Right ventricle myocardium superior (tissue), 1 donor: ENCODE data around the gene MFSD12. TPM values are rescaled to one million over a fixed set of nuclear protein-coding genes. Genes with fewer than 3 reads are reported as not detected.

Experiments used
- ATAC-seq: fragments of 200-7000 bp; cut with Tn5 transposase; one replicate; pipeline ENCODE4 v1.9.1; 2020; ENCODE audit warnings: mild to moderate bottlenecking; ENCODE audit not compliant: poor library complexity
- DNase-seq: peaks from one replicate; pipeline ENCODE4 v3.0.0-alpha.2; 2020
- intact Hi-C: fragments of 100-400 bp; cut with DNase I; formaldehyde crosslinking; loops from one replicate; pipeline ENCODE4 v1.11.2; 2022
- long read RNA-seq: library from polyadenylated mRNA; unstranded; transcript quantifications from one replicate; pipeline ENCODE4 v2.0.0, GENCODE V29; 2021
- total RNA-seq: library from RNA; stranded (reverse); fragmentation: NEBNext Ultra II Directional; extraction: Animal tissue kit (Norgen Biotek cat#: 25700); gene quantifications from one replicate; pipeline ENCODE4 v1.2.1, GENCODE V29; 2021
- donor health status: DM: no; HTN: yes; CAD: no; lungs with severe emphysema.

The MFSD12 gene
- total RNA-seq = 21.7 TPM
- long read RNA-seq, transcript MFSD12-201 (10 exons, 2,124 nt) = major isoform, 11 of 40 reads
- long read RNA-seq, partial matches to known transcripts = 6 of 40 reads
- long read RNA-seq, other reads (novel, unspliced or antisense) = 21 of 40 reads

GRCh38 chr19:3557461-3558248 lies at the start of gene MFSD12:
TSS of gene MFSD12 (minus strand) at chr19:3557586. CDS start at chr19:3557403, 183 bp downstream.
- ATAC-seq (peak; percentile 99), DNase-seq (peak; percentile 97)
- intact Hi-C loops = no loop called here

- intact Hi-C loops = no loop called here
- ATAC-seq = peak; percentile 78
- DNase-seq = peak; percentile 90
Measured at GRCh38 chr19:3606690-3607289, 49.4 kb upstream of the MFSD12 start, which contains the start of gene TBXA2R. TSS of gene TBXA2R (minus strand) at chr19:3606875. CDS start at chr19:3600634, 6,241 bp downstream.

- intact Hi-C loops = no loop called here
- DNase-seq (no peak), ATAC-seq (peak; percentile 13)
Measured at GRCh38 chr19:3606174-3606689, 48.8 kb upstream of the MFSD12 start.

- DNase-seq (no peak), ATAC-seq (no peak)
- intact Hi-C loops = no loop called here
Measured at GRCh38 chr19:3605770-3606169, 48.4 kb upstream of the MFSD12 start.

GRCh38 chr19:3605361-3605760 lies 48.0 kb upstream of the MFSD12 start:
- intact Hi-C loops = no loop called here
- DNase-seq (no peak), ATAC-seq (no peak)

GRCh38 chr19:3604987-3605343 lies 47.6 kb upstream of the MFSD12 start:
- intact Hi-C loops = no loop called here
- DNase-seq (no peak), ATAC-seq (no peak)

GRCh38 chr19:3604227-3604986 lies 47.0 kb upstream of the MFSD12 start:
- DNase-seq (no peak), ATAC-seq (no peak)
- intact Hi-C loops = no loop called here

- intact Hi-C loops = no loop called here
- DNase-seq (no peak), ATAC-seq (no peak)
Measured at GRCh38 chr19:3603121-3603811, 45.9 kb upstream of the MFSD12 start.

GRCh38 chr19:3601021-3601420 lies 43.6 kb upstream of the MFSD12 start:
- ATAC-seq (no peak), DNase-seq (no peak)
- intact Hi-C loops = no loop called here

- ATAC-seq = no peak
- DNase-seq = no peak
- intact Hi-C loops = no loop called here
Measured at GRCh38 chr19:3599776-3600187, 42.4 kb upstream of the MFSD12 start.

- no peak for DNase-seq
- no peak for ATAC-seq
- intact Hi-C loops = no loop called here
Measured at GRCh38 chr19:3595521-3596061, 38.2 kb upstream of the MFSD12 start.

- ATAC-seq (no peak), DNase-seq (no peak)
- intact Hi-C loops = no loop called here
Measured at GRCh38 chr19:3593156-3593555, 35.8 kb upstream of the MFSD12 start.

GRCh38 chr19:3591876-3592613 lies 34.7 kb upstream of the MFSD12 start:
- intact Hi-C loops = no loop called here
- ATAC-seq = peak; percentile 59
- DNase-seq = no peak

GRCh38 chr19:3590991-3591659 lies 33.7 kb upstream of the MFSD12 start:
- intact Hi-C loops = no loop called here
- ATAC-seq (no peak), DNase-seq (no peak)

GRCh38 chr19:3589949-3590348 lies 32.6 kb upstream of the MFSD12 start:
- DNase-seq = no peak
- no peak for ATAC-seq
- intact Hi-C loops = no loop called here

GRCh38 chr19:3589439-3589838 lies 32.1 kb upstream of the MFSD12 start:
- intact Hi-C loops = no loop called here
- DNase-seq (no peak), ATAC-seq (no peak)

- ATAC-seq (peak; percentile 46), DNase-seq (no peak)
- intact Hi-C loops = loop anchor here (2.0 kb wide), 1 partner anchor 32 kb away; no protein-coding TSS in a partner anchor
Measured at GRCh38 chr19:3586707-3587346, 29.4 kb upstream of the MFSD12 start.
